HFF-Myc (cell line): Measurements from ENCODE around the gene TGFB2.

ENCODE experiments used
- DNase-seq: peaks from one replicate; pipeline ENCODE4 v3.0.0-alpha.2; 2011; ENCODE audit warnings: low read depth; ENCODE audit errors: extremely low read depth
- H3K4me3 ChIP-seq: replicated peaks from 2 replicates; pipeline ENCODE4 v1.5.1; 2011; ENCODE audit warnings: low read depth, mild to moderate bottlenecking, control low read depth, low read length
- CTCF ChIP-seq: IDR thresholded peaks from 2 replicates; pipeline ENCODE4 v1.5.1; 2012; ENCODE audit warnings: mild to moderate bottlenecking, low read depth, low read length, control low read depth; ENCODE audit errors: missing control alignments

The TGFB2 gene

GRCh38 chr1:218395916-218396315 lies 50.8 kb downstream of the TGFB2 start:
- no peak for TF ChIP-seq CTCF
- no peak for DNase-seq
- H3K4me3 ChIP-seq = no peak overlapping the region

GRCh38 chr1:218397752-218398339 lies 52.7 kb downstream of the TGFB2 start:
- DNase-seq = no peak
- H3K4me3 ChIP-seq = no peak overlapping the region

GRCh38 chr1:218400624-218401023 lies 55.5 kb downstream of the TGFB2 start:
- DNase-seq = no peak
- no peak overlapping the region for H3K4me3 ChIP-seq
- TF ChIP-seq CTCF = no peak

More at GRCh38 chr1:218397752-218398339, 52.7 kb downstream of the TGFB2 start:
- no peak for TF ChIP-seq CTCF

GRCh38 chr1:218401441-218401997 lies 56.4 kb downstream of the TGFB2 start:
- TF ChIP-seq CTCF = no peak
- H3K4me3 ChIP-seq = no peak overlapping the region
- DNase-seq = no peak

GRCh38 chr1:218401998-218402785 lies 57.1 kb downstream of the TGFB2 start:
- H3K4me3 ChIP-seq = no peak overlapping the region
- DNase-seq = no peak
- TF ChIP-seq CTCF = no peak

- TF ChIP-seq CTCF = no peak
- H3K4me3 ChIP-seq = no peak overlapping the region
- DNase-seq = no peak
Measured at GRCh38 chr1:218402786-218403120, 57.6 kb downstream of the TGFB2 start.

GRCh38 chr1:218403300-218403699 lies 58.2 kb downstream of the TGFB2 start:
- TF ChIP-seq CTCF = no peak
- no peak for DNase-seq
- no peak overlapping the region for H3K4me3 ChIP-seq
